Hepatocyte (in vitro differentiated cells): ENCODE results near the gene NEK1.

Experiments
- CTCF ChIP-seq: fragments of 200-600 bp; sonication (generic); IDR thresholded peaks from 2 replicates; pipeline ENCODE4 v1.5.1; 2016; ENCODE audit warnings: antibody characterized with exemption, mild to moderate bottlenecking; ENCODE audit not compliant: poor library complexity
- EZH2 ChIP-seq: fragments of 200-600 bp; sonication (generic); IDR thresholded peaks from 2 replicates; pipeline ENCODE4 v1.6.1; 2016; ENCODE audit warnings: antibody characterized with exemption, mild to moderate bottlenecking, borderline replicate concordance

- no peak for TF ChIP-seq CTCF
- no peak for TF ChIP-seq EZH2
Observed at GRCh38 chr4:169379688-169380087, 232.7 kb downstream of the NEK1 start.
